GM12874 (cell line): ENCODE data around the gene RAB3C.

ENCODE experiments used
- CTCF ChIP-seq: IDR thresholded peaks from 2 replicates; pipeline ENCODE4 v1.5.1; 2011; ENCODE audit warnings: low read depth, mild to moderate bottlenecking, control low read depth, low read length, moderate library complexity; ENCODE audit not compliant: insufficient read depth

The RAB3C gene

GRCh38 chr5:58551492-58551891 is 31.4 kb upstream of the RAB3C start:
- TF ChIP-seq CTCF, result no peak

- TF ChIP-seq CTCF, result no peak
Measured at GRCh38 chr5:58565033-58565432, 17.8 kb upstream of the RAB3C start.

- TF ChIP-seq CTCF, result no peak
Measured at GRCh38 chr5:58571501-58571900, 11.4 kb upstream of the RAB3C start.

GRCh38 chr5:58579781-58580180 is 3.1 kb upstream of the RAB3C start:
- TF ChIP-seq CTCF, result no peak

- TF ChIP-seq CTCF, result no peak
Measured at GRCh38 chr5:58582019-58582802, 664 bp upstream of the RAB3C start.

- TF ChIP-seq CTCF, result no peak
Measured at GRCh38 chr5:58595952-58596351, 13.1 kb downstream of the RAB3C start.

- no peak for TF ChIP-seq CTCF
Measured at GRCh38 chr5:58598440-58598839, 15.6 kb downstream of the RAB3C start.

- TF ChIP-seq CTCF, result no peak
Measured at GRCh38 chr5:58599217-58599616, 16.3 kb downstream of the RAB3C start.
